SHP77 treated with DMSO at 0.1 percent for 48 hours (cell line): ENCODE measurements around the gene IZUMO1.
"Not testable (repeated sequence)": the region's sequence is repeated elsewhere in the genome, so short reads cannot be mapped to it uniquely, and the experiment has no call there.

ENCODE experiments used
- DNase-seq: peaks from one replicate; lab custom pipeline; 2025; lab: John Stamatoyannopoulos, UW

The IZUMO1 gene

GRCh38 chr19:48713041-48713863 is 33.5 kb downstream of the IZUMO1 start:
- DNase-seq: no peak

- no peak for DNase-seq
Observed at GRCh38 chr19:48711106-48711662, 35.5 kb downstream of the IZUMO1 start.

GRCh38 chr19:48708471-48708870 is 38.2 kb downstream of the IZUMO1 start:
- no peak for DNase-seq

- DNase-seq: no peak
Observed at GRCh38 chr19:48705431-48705830, 41.3 kb downstream of the IZUMO1 start.

GRCh38 chr19:48703316-48703715 is 43.4 kb downstream of the IZUMO1 start:
- DNase-seq: no peak

GRCh38 chr19:48702701-48703100 is 44.0 kb downstream of the IZUMO1 start:
- DNase-seq: no peak

- no peak for DNase-seq
Observed at GRCh38 chr19:48698046-48698445, 48.7 kb downstream of the IZUMO1 start.

GRCh38 chr19:48696353-48697010 is 50.2 kb downstream of the IZUMO1 start:
- DNase-seq: no peak

GRCh38 chr19:48695743-48696352 is 50.9 kb downstream of the IZUMO1 start, which contains the start of gene FUT2:
TSS of gene FUT2 (plus strand) at chr19:48695971. CDS start at chr19:48702957, 6,986 bp downstream.
- DNase-seq: no peak

- DNase-seq: not testable (repeated sequence)
Observed at GRCh38 chr19:48693629-48694028, 53.1 kb downstream of the IZUMO1 start.
